ENCODE results near the gene GIT1. TPM values are rescaled to one million over a fixed set of nuclear protein-coding genes. Genes with fewer than 3 reads are reported as not detected.
A peak's percentile ranks its signal among the peaks of the same experiment; 100 is the strongest.

GIT1 gene
- total RNA-seq, 1 donor from 2014 or later: 66.7 TPM

DNA sequence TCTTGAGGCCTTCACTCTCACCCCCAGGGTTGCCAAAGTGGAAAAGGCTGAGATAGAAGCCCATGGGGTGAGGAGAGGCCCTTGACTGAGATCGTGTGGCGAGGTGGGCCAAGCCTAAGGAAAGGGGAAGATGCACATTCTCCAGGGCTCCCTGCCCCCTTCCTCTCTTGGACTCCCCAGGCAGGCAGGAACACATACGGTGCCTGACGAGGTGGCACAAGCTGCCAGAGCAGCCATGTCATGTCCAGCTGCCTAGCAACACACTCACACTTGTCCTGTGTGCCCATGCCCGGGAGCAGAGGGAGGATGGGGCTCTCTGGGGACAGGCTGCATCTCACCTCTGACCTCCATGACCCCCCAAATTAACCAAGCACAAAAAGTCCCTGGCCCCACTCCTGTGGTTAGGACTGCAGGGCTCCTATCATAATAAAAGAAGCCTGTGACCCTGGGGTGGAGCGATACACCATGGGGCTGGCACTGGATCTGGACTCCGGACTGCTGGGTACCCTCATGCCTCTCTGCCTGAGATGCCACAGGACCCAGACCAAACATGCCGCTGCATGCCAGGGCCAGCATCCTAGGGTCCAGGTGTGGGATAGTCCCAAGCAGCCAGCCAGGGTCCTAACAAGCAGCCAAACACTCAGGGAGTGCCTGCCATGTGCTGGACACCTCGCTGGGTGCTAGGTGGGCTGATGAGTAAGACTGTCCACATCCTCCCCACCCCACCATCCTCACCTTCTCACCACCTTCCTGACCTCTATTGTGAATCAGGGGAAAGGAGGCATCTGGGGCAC lies 2.6 kb downstream of the GIT1 start:
- H3K9me3 Mint-ChIP-seq: no peaks in the 10 kb centered on the region
- peaks cover 24% of the 10 kb centered on the region for H3K4me1 Mint-ChIP-seq (ENCODE audit: unreplicated experiment)
- DNase-seq (ENCODE audit: extremely low spot score, unreplicated experiment): no peak
- no peaks in the 10 kb centered on the region for H3K36me3 Mint-ChIP-seq
- H3K4me3 Mint-ChIP-seq: peak overlapping the region; percentile 92
- TF ChIP-seq, protein P1, sequence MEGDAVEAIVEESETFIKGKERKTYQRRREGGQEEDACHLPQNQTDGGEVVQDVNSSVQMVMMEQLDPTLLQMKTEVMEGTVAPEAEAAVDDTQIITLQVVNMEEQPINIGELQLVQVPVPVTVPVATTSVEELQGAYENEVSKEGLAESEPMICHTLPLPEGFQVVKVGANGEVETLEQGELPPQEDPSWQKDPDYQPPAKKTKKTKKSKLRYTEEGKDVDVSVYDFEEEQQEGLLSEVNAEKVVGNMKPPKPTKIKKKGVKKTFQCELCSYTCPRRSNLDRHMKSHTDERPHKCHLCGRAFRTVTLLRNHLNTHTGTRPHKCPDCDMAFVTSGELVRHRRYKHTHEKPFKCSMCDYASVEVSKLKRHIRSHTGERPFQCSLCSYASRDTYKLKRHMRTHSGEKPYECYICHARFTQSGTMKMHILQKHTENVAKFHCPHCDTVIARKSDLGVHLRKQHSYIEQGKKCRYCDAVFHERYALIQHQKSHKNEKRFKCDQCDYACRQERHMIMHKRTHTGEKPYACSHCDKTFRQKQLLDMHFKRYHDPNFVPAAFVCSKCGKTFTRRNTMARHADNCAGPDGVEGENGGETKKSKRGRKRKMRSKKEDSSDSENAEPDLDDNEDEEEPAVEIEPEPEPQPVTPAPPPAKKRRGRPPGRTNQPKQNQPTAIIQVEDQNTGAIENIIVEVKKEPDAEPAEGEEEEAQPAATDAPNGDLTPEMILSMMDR (conservative IDR thresholded peaks at IDR 0.05): no peak
- H3K27me3 Mint-ChIP-seq: no peaks in the 10 kb centered on the region
- H3K27ac Mint-ChIP-seq: no peak overlapping the region

DNA sequence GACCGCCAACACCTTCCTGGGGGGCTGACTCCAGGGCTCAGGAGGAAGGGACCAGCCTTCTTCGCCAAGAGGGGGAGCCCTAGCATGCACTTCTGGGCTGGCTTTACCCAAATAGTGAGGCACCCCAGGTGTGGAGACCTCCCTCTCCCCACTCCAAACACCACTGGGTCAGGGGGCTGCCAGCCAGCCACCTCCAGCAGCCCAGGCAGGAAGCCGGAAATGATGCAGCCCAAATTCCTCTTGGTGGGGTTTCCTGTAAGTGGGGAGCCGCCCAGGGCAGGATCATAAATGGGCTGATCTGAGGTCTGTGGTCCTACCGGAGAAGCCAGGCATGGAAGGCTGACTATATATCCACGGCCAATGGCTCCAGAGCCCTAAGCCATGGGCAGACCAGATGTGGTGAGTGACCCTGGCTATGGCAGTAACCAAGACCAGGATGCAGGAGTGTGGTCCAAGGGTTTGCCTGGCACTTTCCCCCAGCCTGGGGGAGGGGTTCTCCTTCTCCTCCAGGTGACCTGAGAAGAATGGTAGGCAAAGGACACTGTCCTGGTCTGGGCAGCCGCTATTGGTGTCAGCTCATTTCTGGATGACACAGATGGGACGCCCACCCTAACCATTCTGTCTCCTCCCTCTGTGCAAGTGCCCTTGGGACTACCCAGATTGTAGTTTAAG lies 4.2 kb downstream of the GIT1 start:
- Mint-ChIP-seq H3K9me3 (no peaks in the 10 kb centered on the region), H3K27ac (no peak overlapping the region), H3K4me3 (no peak overlapping the region), H3K4me1 (ENCODE audit: unreplicated experiment) (peaks cover 16% of the 10 kb centered on the region), H3K27me3 (no peaks in the 10 kb centered on the region), H3K36me3 (peaks cover 3% of the 10 kb centered on the region)
- TF ChIP-seq, protein P1 (conservative IDR thresholded peaks at IDR 0.05): peak; percentile 23
- DNase-seq (ENCODE audit: extremely low spot score, unreplicated experiment): no peak

DNA sequence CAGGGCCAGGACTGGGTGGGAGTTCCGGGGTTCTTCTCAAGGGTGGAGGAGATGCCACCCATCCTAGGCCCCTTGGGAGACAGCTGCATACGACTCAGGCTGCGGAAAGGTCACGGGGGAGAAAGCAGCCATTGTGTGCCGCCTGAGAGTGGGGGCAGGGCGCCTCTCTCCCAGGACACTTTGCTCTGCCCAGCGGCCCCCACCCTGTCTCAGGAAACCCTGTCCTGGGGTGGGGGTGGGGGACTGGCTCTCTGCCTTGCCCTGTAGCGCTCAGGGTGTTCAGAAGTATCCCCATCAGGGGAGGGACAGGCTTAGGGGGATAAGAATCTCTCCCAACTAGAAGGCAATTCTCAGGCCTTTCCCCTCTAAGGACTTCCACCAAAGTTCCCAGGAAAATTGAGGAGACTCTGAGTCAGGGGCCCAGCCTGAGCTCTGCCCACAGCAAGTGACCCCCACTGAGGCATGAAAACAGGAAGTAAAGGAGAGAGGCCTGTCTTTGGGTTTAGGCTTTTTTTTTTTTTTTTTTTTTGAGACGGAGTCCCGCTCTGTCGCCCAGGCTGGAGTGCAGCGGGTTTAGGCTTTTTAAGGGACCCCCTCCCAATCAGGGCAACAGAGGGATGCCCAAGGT lies 4.9 kb downstream of the GIT1 start:
- no peak overlapping the region for H3K27ac Mint-ChIP-seq
- no peak for DNase-seq (ENCODE audit: extremely low spot score, unreplicated experiment)
- H3K36me3 Mint-ChIP-seq: peaks cover 8% of the 10 kb centered on the region
- peaks cover 18% of the 10 kb centered on the region for H3K4me1 Mint-ChIP-seq (ENCODE audit: unreplicated experiment)
- H3K4me3 Mint-ChIP-seq: no peak overlapping the region
- TF ChIP-seq, protein P1 (conservative IDR thresholded peaks at IDR 0.05): no peak
- no peaks in the 10 kb centered on the region for H3K27me3 Mint-ChIP-seq
- no peaks in the 10 kb centered on the region for H3K9me3 Mint-ChIP-seq

DNA sequence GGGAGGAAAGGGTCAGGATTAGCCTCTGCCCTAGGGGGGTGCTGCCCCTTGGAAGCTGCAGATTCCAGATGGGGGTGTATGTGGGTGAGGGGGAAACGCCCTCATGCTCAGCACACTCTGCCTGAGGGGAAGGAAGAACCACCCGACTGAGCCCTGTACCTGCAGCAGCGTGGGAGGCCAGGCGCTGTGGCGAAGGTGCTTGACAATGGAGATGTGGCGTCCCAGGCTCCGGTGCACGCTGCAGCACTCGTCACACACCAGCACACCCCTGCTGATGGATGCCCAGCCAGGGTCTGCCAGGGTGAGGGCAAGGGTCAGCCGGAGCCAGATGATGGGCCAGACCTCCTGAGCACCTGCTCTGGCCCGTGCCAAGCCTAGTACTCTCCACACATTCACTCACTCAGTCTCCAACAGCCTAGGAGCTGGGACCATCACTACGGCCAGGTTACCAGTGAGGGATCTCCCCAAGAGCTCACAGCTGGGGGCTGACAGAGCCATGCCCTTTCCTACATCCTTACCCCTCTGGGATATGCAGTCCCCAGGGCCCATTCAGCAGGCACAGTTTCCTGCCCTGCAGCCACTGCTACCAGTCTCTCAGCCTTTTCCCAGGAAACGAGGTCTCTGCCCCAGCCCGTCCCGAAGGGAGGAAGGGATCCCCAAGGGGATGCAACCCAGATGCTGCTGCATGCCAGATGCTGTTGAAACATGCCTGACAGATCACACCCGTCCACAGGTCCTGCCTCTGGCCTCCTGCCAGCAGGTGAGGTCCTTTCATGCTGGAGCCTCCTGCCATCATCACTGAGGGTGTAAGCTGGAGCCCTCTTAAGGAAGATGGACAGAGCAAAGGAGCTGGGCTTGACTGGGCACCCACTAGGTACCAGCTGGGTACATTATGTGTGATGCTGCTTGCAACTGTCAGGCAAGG lies 5.9 kb downstream of the GIT1 start:
- Mint-ChIP-seq H3K9me3 (no peaks in the 10 kb centered on the region), H3K4me3 (no peak overlapping the region), H3K27me3 (no peaks in the 10 kb centered on the region), H3K36me3 (peaks cover 8% of the 10 kb centered on the region), H3K4me1 (ENCODE audit: unreplicated experiment) (peaks cover 18% of the 10 kb centered on the region), H3K27ac (no peak overlapping the region)
- DNase-seq (ENCODE audit: extremely low spot score, unreplicated experiment): no peak
- TF ChIP-seq, protein P1 (conservative IDR thresholded peaks at IDR 0.05): no peak

DNA sequence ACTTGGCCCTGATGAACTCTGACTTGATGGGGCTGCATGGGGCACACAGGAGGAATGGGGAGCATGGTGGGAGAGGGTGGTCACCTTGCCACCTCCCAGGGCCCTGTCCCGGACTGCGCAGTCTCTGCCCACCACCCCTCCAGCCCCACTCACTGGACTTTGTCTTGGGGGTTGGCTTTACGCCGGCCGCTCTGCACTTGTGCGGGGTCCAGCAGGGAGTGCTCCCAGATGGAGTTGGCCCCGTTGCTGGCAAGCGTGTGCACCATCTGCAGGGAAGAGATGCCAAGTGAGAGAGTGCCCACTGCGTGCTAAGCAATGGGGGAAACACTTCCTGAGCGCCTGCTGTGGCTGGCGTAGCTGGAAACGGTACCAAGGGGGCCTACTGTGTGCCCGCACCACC lies 6.7 kb downstream of the GIT1 start:
- no peaks in the 10 kb centered on the region for H3K27me3 Mint-ChIP-seq
- no peak overlapping the region for H3K27ac Mint-ChIP-seq
- H3K4me1 Mint-ChIP-seq (ENCODE audit: unreplicated experiment): peaks cover 14% of the 10 kb centered on the region
- no peak for DNase-seq (ENCODE audit: extremely low spot score, unreplicated experiment)
- H3K4me3 Mint-ChIP-seq: no peak overlapping the region
- peaks cover 8% of the 10 kb centered on the region for H3K36me3 Mint-ChIP-seq
- no peaks in the 10 kb centered on the region for H3K9me3 Mint-ChIP-seq
- TF ChIP-seq, protein P1 (conservative IDR thresholded peaks at IDR 0.05): no peak
